Measurements from ENCODE around the gene LRRC75A.

GRCh38 chr17:16467886-16468285, 24.1 kb downstream of the LRRC75A start:
- no peak for TF ChIP-seq POLR2A (IDR thresholded peaks at IDR 0.05; ENCODE audit: low read length)
- TF ChIP-seq GATA1 (IDR thresholded peaks at IDR 0.05; ENCODE audit: low read depth, low read length): no peak

Measured in erythroblast (primary cell).